A549 treated with GW870086 at 1 μM for 4 hours (cell line): ENCODE results near the gene PDSS2. TPM values are rescaled to one million over a fixed set of nuclear protein-coding genes. Genes with fewer than 3 reads are reported as not detected.

ENCODE experiments used
- total RNA-seq: library from RNA; stranded (reverse); fragments of 200-300 nt; extraction: Qiagen RNA extraction; gene quantifications from 5 replicates; pipeline ENCODE4 v1.2.3, GENCODE V29; 2022; ENCODE audit warnings: low read depth

The PDSS2 gene, protein sequence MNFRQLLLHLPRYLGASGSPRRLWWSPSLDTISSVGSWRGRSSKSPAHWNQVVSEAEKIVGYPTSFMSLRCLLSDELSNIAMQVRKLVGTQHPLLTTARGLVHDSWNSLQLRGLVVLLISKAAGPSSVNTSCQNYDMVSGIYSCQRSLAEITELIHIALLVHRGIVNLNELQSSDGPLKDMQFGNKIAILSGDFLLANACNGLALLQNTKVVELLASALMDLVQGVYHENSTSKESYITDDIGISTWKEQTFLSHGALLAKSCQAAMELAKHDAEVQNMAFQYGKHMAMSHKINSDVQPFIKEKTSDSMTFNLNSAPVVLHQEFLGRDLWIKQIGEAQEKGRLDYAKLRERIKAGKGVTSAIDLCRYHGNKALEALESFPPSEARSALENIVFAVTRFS
- 5.1 to 6.6 TPM (median 5.9 TPM) in 5 replicates for total RNA-seq

DNA sequence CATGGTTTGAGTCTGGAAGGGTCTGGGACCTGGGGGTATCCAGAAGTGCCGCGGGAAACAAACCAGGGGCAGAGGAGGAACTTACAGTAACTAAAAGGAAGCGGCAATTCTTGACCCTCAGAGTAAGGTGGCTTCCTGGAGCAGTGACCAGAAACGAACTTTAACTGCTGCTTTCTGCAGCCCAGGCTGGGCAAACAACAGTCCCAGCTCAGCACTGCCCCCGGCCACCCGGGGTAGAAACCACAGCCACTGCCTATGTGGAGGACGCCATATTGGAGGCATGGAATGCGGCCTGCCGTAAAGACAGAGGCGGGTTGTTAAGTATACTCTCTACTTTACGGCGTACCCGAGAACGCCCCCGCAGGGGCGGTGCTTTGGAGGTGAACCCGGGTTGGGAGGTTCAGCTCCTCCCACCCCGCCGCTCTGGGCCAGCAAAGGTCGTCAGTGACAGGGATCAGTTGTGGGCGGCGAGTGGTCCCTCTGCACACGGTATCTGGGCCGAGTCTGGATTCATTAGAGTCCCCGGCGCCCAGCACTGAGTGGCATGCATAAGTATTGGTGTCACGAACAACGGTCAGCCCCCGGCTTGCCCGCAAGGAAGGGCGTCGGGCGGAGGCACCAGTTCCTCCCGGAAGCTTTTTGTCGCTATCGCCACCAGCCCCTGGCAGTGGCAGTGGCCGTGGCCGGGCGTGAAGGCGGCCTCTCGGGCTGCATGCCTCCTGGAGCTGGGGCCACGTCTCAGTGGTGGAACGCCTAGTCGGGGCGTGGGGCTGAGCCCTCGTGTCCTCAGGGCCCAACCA, at the start of gene PDSS2:
Gene PDSS2 (minus strand): TSS at position 282 of the 800 bp plus-strand sequence. CDS start 279 bp downstream, at position 3.

GRCh38 chr6:107489636-107490565, 30.5 kb upstream of the PDSS2 start, which contains the start of gene SOBP:
Gene SOBP, plus strand, starts transcription at chr6:107490117. Its CDS starts 500 bp downstream, at chr6:107490617.

DNA sequence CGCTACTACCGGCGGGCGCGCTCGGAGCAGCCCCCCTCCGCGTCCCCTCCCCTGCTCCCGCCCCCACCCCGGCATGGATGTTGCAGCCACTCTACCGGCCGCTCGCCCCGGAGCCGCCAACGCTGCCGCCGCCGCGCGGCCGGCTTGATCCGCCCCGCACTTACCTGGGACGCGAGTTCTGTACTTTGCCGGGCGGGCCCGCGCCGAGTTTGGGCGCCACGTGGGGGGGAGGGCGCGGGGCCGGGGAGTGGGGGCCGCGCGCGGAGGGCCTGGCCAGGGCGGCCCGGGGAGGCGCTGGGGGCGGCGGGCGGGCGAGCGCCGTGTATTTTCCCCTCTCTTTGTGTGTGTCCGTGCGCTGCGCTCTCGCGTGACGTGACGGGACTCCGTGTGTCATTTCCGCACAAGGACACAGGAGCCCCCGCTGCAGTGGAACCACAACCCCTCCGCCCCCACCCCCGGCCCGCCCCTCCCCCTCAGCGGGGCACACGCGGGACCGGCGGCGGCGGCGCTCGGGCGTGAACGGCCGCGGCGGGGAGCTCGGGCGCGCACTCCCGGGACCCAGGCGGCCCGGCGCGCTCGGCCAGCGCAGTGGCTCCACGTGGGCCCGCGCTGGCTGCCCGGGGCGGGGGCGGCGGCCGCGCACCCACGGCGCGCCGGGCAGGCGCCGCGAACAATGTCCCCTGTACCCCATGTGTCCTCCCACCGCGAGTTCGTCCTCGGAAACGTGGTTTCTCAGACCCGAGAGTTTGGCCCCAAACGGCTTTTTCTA, 344.3 kb downstream of the PDSS2 start, which contains the start of gene BEND3:
Gene BEND3 (minus strand): TSS at position 590 of the 769 bp plus-strand sequence. CDS start 16,230 bp downstream, outside the sequence.

Other genes starting within 250 kb of the PDSS2 start
- gene SOBP, start 30.6 kb upstream of the PDSS2 start, total RNA-seq: 0.69 to 1.3 TPM (median 0.84 TPM) in 5 replicates